GM18909 (cell line): ENCODE results near the gene IL10RA.
A peak's percentile ranks its signal among the peaks of the same experiment; 100 is the strongest.
"Not testable (repeated sequence)": the region's sequence is repeated elsewhere in the genome, so short reads cannot be mapped to it uniquely, and the experiment has no call there.

ENCODE experiments used
- ATAC-seq: cut with Tn5 transposase; IDR thresholded peaks from one replicate; pipeline ENCODE4 v1.9.1; 2021; ENCODE audit warnings: mild to moderate bottlenecking; ENCODE audit not compliant: unreplicated experiment, poor library complexity

IL10RA gene

DNA sequence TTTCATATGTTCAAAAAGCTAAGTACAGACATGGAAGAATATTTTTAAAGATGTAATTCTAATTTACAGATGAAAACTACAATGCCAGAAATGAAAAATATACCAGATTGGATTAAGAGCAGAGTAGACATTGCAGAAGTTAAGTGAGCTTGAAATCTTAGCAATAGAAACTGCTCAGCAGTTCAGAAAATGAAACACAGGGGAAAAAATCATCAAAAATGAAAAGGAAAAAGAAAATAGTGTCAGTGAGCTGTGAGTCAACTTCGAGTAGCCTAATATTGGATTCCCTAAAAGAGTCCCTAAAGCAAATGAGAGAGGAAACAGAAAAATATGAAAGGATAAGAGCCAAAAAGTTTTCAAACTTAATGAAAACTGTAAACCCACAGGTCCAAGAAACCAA, 25.8 kb upstream of the IL10RA start:
- ATAC-seq: no peak

DNA sequence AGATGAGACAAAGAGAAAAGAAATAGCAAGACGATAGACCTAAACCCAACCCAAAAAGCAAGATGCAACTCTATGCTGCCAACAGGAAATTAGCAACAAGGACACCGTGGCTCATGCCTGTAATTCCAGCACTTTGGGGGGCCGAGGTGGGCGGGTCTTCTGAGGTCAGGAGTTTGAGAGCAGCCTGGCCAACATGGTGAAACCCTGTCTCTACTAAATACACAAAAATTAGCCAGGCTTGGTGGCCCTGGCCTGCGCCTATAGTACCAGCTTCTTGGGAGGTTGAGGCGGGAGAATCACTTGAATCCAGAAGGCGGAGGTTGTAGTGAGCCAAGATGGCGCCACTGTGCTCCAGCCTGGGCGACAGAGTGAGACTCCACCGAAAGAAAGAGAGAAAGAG, 24.3 kb upstream of the IL10RA start:
- no peak for ATAC-seq

GRCh38 chr11:117962826-117963225, 23.4 kb upstream of the IL10RA start:
- ATAC-seq: no peak

- no peak for ATAC-seq
These were observed 19.3 kb upstream of the IL10RA start for GRCh38 chr11:117966908-117967307.

DNA sequence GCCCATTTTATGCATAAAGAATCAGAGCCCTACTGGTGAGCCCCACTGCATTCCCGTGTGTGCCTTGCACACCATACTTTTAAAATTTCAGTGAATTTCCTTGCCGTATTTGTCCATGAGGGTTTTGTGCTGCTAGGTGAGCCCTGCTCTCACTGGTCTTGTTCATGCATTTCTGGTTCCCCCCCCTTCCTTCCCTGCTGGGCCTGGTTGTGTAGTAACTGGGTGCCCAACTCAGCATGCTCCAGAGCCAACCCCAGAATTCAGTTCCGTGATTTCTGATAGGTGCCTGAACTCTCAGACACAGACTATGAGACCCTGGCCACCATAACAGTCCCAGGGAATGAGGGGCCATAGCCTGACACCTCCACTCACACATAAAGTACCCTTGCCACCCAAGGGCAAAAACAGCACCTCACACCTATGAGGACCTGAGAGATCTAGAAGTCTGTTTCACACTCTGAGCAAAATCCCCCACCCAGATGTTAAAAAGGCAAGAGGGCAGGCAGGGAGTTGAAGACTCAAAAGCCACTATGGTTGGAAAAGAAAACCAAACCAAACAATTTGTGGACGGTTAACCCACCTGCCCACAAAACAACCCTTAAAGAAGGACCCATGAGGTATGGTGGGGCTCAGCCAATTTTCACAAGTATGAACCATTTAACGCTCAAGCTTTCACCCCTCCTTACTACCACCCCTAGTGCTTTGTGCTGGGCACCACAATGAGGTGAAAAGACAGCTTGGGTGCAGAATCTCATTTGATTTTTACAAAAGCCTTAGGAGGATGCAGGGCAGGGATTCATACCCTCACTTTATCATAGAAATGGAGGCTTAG, 16.8 kb upstream of the IL10RA start:
- no peak for ATAC-seq

DNA sequence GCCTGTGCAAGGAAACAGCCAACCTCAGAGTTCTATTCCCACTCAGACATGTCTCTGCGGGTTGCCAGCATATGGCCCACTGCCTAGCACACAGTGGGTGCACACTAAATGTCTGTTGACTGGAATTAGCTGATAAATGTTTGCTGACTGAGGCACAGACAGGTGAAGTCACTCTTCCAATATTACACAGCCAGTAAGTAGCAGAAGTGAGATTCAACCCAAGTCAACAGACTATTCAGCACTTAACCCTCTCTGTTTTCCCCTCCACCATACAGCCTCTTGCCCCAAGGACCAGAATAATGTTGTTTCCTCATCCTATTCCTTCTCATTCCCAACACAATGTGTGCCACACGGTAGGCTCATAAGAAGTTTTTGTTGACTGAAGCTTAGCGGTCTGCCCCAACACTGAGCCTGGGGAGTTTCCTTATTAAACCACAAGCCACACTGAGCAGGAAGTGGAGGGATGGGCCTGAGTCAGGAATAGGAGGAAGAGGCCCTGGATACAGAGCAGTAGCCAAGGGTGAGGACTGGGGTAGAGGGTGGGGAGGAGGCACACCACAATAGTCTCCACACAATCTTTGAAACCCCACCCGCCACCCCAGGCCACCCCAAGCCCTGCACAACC, 15.7 kb upstream of the IL10RA start:
- ATAC-seq: no peak

GRCh38 chr11:117972044-117972443, 14.2 kb upstream of the IL10RA start:
- no peak for ATAC-seq

DNA sequence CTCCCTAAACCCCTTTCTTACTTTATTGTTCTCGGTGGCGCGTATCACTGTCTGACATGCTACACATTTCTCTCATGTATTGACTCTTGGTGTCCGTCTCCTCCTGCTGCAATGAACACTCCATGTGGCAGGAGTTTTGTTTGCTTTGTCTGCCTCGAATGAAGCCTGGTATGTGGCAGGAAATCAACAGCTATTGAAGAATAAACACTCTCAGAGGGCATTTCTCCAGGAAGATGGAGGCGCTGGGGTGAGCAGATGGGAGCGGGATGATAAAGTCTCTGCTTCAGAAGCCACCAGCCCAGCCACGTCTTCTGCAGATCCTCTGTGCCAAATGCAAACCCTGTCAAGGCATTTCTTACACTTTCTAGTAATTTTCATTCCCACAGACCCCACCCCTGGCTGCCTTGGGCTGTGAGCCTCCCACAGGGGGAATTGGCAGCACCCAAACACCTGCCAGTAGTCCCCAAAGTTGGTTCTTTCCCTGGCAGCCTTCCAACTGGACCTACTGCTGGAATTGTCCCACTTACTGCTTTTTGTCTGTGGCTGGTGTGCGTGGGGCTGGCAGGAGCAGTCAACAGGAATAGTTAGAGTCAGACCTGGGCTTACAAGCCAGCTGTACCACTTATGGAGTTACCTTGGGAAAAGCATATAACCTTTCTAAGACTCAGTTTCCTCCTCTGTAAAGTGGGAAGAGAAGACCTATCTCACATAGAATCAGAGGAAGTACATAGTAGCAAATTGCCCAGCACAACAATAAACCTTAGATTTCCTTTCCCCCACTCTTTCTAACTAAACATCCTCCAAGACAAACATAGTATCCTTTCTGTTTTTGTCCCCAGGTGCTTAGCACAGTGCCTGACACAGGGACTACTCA, 13.3 kb upstream of the IL10RA start:
- no peak for ATAC-seq

- ATAC-seq: no peak
These were observed 12.7 kb upstream of the IL10RA start for GRCh38 chr11:117973503-117973860.

DNA sequence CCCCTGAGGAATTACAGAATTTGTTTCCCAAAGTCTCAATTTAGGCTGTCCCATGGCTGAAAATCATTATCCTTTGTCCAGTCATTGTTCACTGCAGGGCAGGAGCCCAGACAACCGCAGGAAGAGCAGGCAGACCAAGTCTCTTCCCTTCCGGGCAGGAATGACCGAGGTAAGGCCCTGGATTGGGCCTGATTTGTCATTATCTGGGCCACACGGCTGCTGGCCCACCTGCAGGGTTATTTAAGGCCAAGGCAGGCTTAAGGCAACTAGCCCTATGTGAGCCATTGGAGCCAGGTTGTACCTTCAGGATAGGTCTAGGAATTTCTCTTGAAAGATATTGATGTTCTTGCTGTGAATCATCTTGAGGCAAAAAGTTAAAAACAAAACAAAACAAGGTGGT, 9.7 kb upstream of the IL10RA start:
- no peak for ATAC-seq

GRCh38 chr11:117977029-117977428, 9.2 kb upstream of the IL10RA start:
- no peak for ATAC-seq

DNA sequence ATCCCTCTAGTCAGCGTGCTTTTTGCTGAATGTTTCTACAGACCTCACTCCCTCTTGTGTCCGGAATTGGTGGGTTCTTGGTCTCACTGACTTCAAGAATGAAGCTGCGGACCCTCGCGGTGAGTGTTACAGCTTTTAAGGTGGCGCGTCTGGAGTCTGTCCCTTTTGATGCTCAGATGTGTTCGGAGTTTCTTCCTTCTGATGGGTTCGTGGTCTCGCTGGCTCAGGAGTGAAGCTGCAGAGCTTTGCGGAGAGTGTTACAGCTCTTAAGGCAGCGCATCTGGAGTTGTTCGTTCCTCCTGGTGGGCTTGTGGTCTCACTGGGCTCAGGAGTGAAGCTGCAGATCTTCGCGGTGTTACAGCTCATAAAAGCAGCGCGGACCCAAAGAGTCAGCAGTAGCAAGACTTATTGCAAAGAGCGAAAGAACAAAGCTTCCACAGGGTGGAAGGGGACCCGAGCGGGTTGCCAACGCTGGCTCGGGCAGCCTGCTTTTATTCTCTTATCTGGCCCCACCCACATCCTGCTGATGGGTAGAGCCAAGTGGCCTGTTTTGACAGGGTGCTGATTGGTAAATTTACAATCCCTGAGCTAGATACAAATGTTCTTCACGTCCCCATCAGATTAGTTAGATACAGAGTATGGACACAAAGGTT, 8.5 kb upstream of the IL10RA start:
- not testable (repeated sequence) for ATAC-seq

DNA sequence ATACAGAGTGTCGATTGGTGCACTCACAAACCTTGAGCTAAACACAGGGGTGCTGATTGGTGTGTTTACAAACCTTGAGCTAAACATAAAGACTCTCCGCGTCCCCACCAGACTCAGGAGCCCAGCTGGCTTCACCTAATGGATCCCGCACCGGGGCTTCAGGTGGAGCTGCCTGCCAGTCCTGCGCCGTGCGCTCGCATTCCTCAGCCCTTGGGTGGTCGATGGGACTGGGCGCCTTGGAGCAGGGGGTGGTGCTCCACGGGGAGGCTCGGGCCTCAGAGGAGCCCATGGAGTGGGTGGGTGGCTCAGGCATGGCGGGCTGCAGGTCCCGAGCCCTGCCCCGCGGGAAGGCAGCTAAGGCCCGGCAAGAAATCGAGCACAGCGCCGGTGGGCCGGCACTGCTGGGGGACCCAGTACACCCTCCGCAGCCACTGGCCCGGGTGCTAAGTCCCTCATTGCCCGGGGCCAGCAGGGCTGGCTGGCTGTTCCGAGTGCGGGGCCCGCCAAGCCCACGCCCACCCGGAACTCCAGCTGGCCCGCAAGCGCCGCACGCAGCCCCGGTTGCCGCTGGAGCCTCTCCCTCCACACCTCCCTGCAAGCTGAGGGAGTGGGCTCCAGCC, 7.8 kb upstream of the IL10RA start:
- not testable (repeated sequence) for ATAC-seq

- no peak for ATAC-seq
These were observed 7.2 kb upstream of the IL10RA start for GRCh38 chr11:117978991-117979390.

DNA sequence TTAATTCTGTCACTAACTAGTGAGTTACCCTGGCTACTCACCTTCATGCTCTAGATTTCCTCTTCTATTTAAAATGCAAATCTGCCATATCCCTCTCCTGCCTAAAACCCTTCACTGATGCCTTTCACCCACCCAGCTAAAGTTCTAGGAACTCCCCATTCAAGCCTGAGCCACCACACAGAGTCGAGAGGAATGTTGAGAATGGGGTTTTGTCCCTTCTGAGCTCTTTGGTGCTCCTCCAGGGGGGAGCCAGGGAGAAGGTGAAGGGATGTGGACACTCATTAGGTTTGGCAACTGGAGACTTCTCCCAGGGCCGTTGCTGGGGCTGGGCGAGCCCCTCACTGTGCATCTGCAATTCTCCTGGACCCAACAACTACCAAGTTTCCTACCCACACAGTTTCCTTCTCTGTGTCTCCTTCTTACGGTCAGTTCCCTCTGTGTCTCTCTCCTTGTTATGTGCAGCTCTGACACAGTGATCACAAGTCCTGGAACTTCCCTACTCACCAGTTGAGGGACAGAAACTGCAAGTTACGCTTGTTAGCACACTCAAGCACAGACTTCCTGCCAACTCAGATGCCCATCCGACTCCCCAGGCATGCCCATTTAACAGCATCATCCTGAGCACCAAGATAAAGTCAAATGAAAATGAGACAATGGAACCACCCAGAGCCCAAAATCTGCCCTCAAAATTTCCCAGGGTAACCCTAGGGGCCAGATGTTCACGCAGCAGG, 6.5 kb upstream of the IL10RA start:
- ATAC-seq: peak; percentile 65

GRCh38 chr11:117980280-117980679, 5.9 kb upstream of the IL10RA start:
- ATAC-seq: no peak

DNA sequence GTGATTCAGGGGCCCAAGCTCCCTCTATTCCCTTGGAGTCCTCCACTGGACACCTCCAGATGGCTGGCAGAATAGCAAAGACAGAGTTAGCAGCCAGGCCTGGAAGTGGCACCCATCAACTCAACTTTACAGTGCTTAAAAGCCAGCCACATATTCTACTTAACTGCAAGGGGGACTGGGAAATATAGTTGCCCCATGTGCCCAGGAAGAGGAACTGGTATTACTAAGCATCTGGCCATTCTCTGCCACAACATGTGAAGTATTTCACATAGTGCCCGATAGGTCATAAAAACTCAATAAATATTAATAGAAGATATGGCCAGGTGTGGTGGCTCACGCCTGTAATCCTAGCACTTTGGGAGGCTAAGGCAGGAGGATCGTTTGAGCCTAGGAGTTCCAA, 5.5 kb upstream of the IL10RA start:
- no peak for ATAC-seq

GRCh38 chr11:117983163-117983475, 3.1 kb upstream of the IL10RA start:
- ATAC-seq: no peak

DNA sequence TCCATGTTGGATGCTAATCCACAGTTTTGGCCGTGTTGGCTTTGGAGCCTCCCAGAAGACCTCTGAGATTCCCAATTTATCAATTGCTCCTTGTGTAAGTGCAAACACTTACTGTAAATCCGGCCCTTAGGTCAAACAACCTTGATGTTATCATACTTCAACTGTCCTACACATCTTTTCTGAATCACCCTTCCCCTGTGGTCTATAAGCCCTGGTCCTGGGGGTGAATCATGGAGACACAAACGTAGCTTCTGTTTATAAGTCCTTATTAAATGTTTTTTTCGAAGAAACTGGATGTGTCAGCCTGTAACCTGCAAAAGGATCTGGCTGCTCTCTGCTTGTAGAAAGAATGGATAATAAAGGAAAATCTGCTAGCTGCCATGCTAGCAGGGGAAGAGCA, 1.7 kb upstream of the IL10RA start:
- no peak for ATAC-seq
